Hair follicular keratinocyte (primary cell): ENCODE results near the gene OR10K2. TPM values are rescaled to one million over a fixed set of nuclear protein-coding genes. Genes with fewer than 3 reads are reported as not detected.

Source experiments
- total RNA-seq: library from RNA; depleted of rRNA; stranded (reverse); fragments of >200 nt; gene quantifications from 2 replicates; pipeline ENCODE4 v1.2.3, GENCODE V29; 2015

Gene OR10K2
- total RNA-seq: not detected in 2 replicates

GRCh38 chr1:158426137-158426536 is at the start of gene OR10K2:
OR10K2 (minus strand) TSS chr1:158426237; CDS start chr1:158420866, 5,371 bp downstream.

GRCh38 chr1:158471920-158472319 is 45.9 kb upstream of the OR10K2 start, which contains the start of gene OR10R2:
OR10R2 (plus strand) TSS chr1:158472220; CDS start chr1:158472326, 106 bp downstream.

GRCh38 chr1:158461534-158461933 is 35.5 kb upstream of the OR10K2 start, which contains the start of gene OR10K1:
OR10K1 (plus strand) TSS chr1:158461834; CDS start chr1:158465562, 3,728 bp downstream.

GRCh38 chr1:158398818-158399514 is 27.1 kb downstream of the OR10K2 start, which contains the start of gene OR10T2:
OR10T2 (minus strand) TSS chr1:158399466; CDS start chr1:158399466, 0 bp downstream.

Other genes starting within 250 kb of the OR10K2 start
- 9.1 and 9.4 TPM in 2 replicates for gene CD1D, start 245.3 kb downstream of the OR10K2 start, total RNA-seq
- gene CD1A, start 171.8 kb downstream of the OR10K2 start, total RNA-seq: not detected in 2 replicates
- not detected in 2 replicates for gene CD1C, start 136.3 kb downstream of the OR10K2 start, total RNA-seq
- gene CD1B, start 94.7 kb downstream of the OR10K2 start, total RNA-seq: not detected in 2 replicates
- not detected in 2 replicates for gene CD1E, start 72.3 kb downstream of the OR10K2 start, total RNA-seq
- gene OR10T2, start 26.8 kb downstream of the OR10K2 start, total RNA-seq: not detected in 2 replicates
- gene OR10K1, start 35.6 kb upstream of the OR10K2 start, total RNA-seq: not detected in 2 replicates
- gene OR10R2, start 46.0 kb upstream of the OR10K2 start, total RNA-seq: not detected in 2 replicates
- gene OR6Y1, start 128.2 kb upstream of the OR10K2 start, total RNA-seq: not detected in 2 replicates
- not detected in 2 replicates for gene OR6P1, start 144.3 kb upstream of the OR10K2 start, total RNA-seq
- not detected in 2 replicates for gene OR10X1, start 153.7 kb upstream of the OR10K2 start, total RNA-seq
- gene OR10Z1, start 179.0 kb upstream of the OR10K2 start, total RNA-seq: not detected in 2 replicates